PC-9 (cell line): ENCODE data around the gene ZFP1.
A peak's percentile ranks its signal among the peaks of the same experiment; 100 is the strongest.

ENCODE experiments used
- EZH2 ChIP-seq: fragments of 200-600 bp; sonication (generic); IDR thresholded peaks from 2 replicates; pipeline ENCODE4 v1.8.0; 2017; ENCODE audit warnings: antibody characterized with exemption, low read depth
- TF ChIP-seq, protein P1 (sequence below): fragments of 200-600 bp; sonication (generic); conservative IDR thresholded peaks from 2 replicates; pipeline ENCODE4 v1.6.1; 2017; ENCODE audit warnings: mixed run types, antibody characterized with exemption, mild to moderate bottlenecking, moderate library complexity

DNA sequence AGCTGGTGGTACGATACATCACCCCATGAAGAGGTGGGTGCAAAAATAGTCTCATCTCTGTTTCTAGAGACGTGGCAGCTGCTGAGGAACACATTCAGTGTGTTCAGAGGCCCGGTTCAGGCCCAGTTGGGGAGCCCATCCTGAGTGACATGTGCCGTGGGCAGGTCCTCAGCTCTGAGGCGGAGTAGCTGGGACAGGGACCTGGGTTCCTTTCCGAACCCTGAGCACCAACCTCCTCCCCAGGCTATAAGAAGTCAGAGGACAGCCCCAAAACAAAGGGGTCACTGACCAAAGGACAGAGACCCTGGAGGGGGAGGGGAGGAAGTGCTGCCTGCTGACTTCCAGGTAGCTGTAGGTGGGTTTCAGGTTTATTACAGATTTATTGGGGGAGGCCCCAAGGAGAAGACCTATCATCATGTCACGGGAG lies 36.8 kb upstream of the ZFP1 start:
- TF ChIP-seq, protein P1, sequence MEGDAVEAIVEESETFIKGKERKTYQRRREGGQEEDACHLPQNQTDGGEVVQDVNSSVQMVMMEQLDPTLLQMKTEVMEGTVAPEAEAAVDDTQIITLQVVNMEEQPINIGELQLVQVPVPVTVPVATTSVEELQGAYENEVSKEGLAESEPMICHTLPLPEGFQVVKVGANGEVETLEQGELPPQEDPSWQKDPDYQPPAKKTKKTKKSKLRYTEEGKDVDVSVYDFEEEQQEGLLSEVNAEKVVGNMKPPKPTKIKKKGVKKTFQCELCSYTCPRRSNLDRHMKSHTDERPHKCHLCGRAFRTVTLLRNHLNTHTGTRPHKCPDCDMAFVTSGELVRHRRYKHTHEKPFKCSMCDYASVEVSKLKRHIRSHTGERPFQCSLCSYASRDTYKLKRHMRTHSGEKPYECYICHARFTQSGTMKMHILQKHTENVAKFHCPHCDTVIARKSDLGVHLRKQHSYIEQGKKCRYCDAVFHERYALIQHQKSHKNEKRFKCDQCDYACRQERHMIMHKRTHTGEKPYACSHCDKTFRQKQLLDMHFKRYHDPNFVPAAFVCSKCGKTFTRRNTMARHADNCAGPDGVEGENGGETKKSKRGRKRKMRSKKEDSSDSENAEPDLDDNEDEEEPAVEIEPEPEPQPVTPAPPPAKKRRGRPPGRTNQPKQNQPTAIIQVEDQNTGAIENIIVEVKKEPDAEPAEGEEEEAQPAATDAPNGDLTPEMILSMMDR, result peak; percentile 12; the same call in 1 of the 2 replicates
- TF ChIP-seq EZH2, result no peak
